LoVo (cell line): ENCODE data around the gene PEAK1.

ENCODE experiments used
- DNase-seq: peaks from one replicate; pipeline ENCODE4 v3.0.0-alpha.2; 2016; ENCODE audit warnings: low spot score

Gene PEAK1

DNA sequence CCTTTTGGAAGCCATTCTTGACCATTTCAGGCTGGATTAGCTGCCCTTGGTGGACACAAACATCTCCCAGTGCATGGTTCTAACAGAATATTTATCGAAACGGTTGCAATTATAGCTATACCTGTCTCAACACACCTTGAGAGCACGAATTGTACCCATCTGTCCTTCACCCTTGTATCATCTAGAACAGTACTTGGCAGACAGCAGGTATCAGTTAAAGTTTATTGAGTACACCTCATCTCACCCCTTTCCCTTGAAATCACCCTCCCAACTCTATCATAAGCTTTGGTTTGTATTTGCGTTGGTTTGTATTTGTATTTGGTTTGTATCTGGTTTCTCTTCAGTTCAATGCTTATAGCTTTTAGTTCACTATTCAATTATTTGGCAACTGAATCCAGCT is 361.4 kb downstream of the PEAK1 start:
- DNase-seq, result no peak

DNA sequence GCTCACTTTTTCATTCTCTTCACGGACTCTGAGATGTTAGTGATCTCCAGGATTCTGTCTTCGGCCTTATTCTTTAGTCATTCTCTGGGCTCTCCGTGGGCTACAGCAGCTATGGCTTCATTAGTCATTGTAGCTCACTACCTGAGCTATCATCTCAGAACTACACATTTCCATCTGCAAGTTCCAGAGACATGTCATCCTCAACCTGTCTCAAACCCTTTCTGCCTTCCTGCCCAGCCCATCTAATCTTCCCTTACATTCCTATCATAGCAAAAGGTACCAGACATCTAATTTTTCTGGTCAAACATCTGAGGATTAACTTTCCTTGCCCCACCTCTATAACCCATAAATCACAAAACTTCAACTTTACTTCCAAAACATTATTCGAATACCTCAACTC is 362.2 kb downstream of the PEAK1 start:
- DNase-seq, result no peak

DNA sequence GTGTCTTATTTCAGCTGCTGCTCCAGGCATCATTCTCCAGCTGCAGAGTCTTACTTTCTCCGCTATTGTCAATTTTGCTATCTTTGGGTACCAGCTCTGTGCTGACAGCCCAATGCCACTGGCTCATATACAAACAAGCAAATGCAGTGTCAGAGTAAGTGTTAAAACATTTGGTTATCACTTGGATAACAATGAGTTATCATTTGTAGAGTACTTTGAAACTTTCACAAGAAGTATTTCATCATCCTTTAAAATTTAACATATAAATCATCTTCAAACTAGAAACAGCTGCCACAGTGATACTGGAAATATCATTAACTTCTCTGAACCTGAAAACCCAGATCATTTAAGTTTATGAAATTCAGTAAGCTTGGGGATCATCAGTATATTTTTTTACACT is 362.8 kb downstream of the PEAK1 start:
- DNase-seq, result no peak

DNA sequence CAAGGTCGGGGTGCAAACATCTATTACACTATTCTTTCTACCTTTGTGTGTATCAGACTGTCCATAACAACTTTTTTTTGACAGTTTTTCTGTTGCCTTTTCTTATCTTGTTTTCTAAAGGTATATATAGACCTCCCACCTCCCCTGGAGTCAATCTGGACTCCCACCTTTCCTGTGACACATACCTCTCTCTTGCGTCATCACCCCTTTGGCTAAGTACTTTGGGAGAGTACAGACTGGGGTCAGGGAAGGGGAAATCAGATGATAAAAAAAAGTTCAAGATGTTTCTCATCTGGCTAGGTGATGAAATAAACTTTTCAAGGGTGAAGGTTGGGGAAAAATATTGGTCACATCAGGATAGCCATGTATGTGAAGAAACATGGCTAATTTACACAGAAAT is 366.2 kb downstream of the PEAK1 start:
- no peak for DNase-seq

DNA sequence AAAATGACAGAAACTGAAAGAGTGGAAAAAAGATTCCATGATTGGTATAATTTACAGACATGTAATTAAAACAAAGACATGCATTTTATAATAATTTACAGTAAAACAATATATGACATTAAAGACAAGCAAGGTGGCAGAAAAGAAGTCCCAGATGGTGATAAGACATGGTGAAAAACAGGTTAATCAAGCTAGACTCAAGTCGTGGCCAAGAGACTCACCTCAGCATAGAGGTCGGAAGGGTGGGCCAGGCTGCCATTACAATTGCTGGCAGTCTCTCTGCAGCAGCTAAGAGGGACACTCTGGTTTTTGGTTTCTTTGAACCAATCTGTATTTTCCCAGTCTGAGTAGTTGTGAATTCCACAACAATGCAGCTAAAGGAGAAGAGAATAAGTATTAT is 367.3 kb downstream of the PEAK1 start:
- DNase-seq, result no peak
